GM18861 (cell line): Measurements from ENCODE around the gene DNM3.
"Not testable (repeated sequence)": the region's sequence is repeated elsewhere in the genome, so short reads cannot be mapped to it uniquely, and the experiment has no call there.

Source experiments
- ATAC-seq: cut with Tn5 transposase; IDR thresholded peaks from one replicate; pipeline ENCODE4 v1.9.1; 2021; ENCODE audit not compliant: unreplicated experiment

Gene DNM3

GRCh38 chr1:172005856-172006255 is 164.6 kb downstream of the DNM3 start:
- no peak for ATAC-seq

- ATAC-seq: no peak
Measured at GRCh38 chr1:172006660-172007059, 165.4 kb downstream of the DNM3 start.

GRCh38 chr1:172018727-172019311 is 177.5 kb downstream of the DNM3 start:
- ATAC-seq: no peak

- ATAC-seq: no peak
Measured at GRCh38 chr1:172019976-172020375, 178.7 kb downstream of the DNM3 start.

- ATAC-seq: no peak
Measured at GRCh38 chr1:172024516-172024915, 183.2 kb downstream of the DNM3 start.

- not testable (repeated sequence) for ATAC-seq
Measured at GRCh38 chr1:172024944-172025738, 183.8 kb downstream of the DNM3 start.

- ATAC-seq: no peak
Measured at GRCh38 chr1:172040466-172040865, 199.2 kb downstream of the DNM3 start.

GRCh38 chr1:172041102-172041501 is 199.8 kb downstream of the DNM3 start:
- ATAC-seq: no peak

- no peak for ATAC-seq
Measured at GRCh38 chr1:172041742-172042141, 200.4 kb downstream of the DNM3 start.

GRCh38 chr1:172043900-172044299 is 202.6 kb downstream of the DNM3 start:
- no peak for ATAC-seq

- ATAC-seq: no peak
Measured at GRCh38 chr1:172051898-172052297, 210.6 kb downstream of the DNM3 start.

- ATAC-seq: no peak
Measured at GRCh38 chr1:172054172-172054571, 212.9 kb downstream of the DNM3 start.

GRCh38 chr1:172055816-172056419 is 214.6 kb downstream of the DNM3 start:
- ATAC-seq: not testable (repeated sequence)

- ATAC-seq: no peak
Measured at GRCh38 chr1:172068334-172068733, 227.0 kb downstream of the DNM3 start.

GRCh38 chr1:172069051-172069450 is 227.8 kb downstream of the DNM3 start:
- no peak for ATAC-seq

GRCh38 chr1:172069534-172069933 is 228.2 kb downstream of the DNM3 start:
- ATAC-seq: no peak

GRCh38 chr1:172070055-172070454 is 228.8 kb downstream of the DNM3 start:
- no peak for ATAC-seq

- no peak for ATAC-seq
Measured at GRCh38 chr1:172071746-172072145, 230.4 kb downstream of the DNM3 start.

- ATAC-seq: not testable (repeated sequence)
Measured at GRCh38 chr1:172079859-172080258, 238.6 kb downstream of the DNM3 start.

GRCh38 chr1:172083191-172083590 is 241.9 kb downstream of the DNM3 start:
- ATAC-seq: no peak

GRCh38 chr1:172084876-172085275 is 243.6 kb downstream of the DNM3 start:
- ATAC-seq: no peak

GRCh38 chr1:172085317-172085716 is 244.0 kb downstream of the DNM3 start:
- ATAC-seq: no peak
